Activated CD4-positive, CD25-positive, alpha-beta regulatory T cell treated with anti-CD3 and anti-CD28 coated beads, Interleukin-2, amount 50 U/mL, for 72 hours (primary cell): Measurements from ENCODE around the gene ATP8A2.
"Not testable (repeated sequence)": the region's sequence is repeated elsewhere in the genome, so short reads cannot be mapped to it uniquely, and the experiment has no call there.

Experiments used
- DNase-seq: peaks from one replicate; pipeline ENCODE4 v3.0.0; 2021

ATP8A2 gene

GRCh38 chr13:25466880-25467279, 95.1 kb downstream of the ATP8A2 start:
- DNase-seq, result no peak

- DNase-seq, result no peak
These were observed 96.8 kb downstream of the ATP8A2 start for GRCh38 chr13:25468325-25469168.

GRCh38 chr13:25469169-25469525, 97.4 kb downstream of the ATP8A2 start:
- DNase-seq, result no peak

GRCh38 chr13:25473864-25474263, 102.1 kb downstream of the ATP8A2 start:
- DNase-seq, result no peak

GRCh38 chr13:25478186-25478585, 106.4 kb downstream of the ATP8A2 start:
- DNase-seq, result no peak

GRCh38 chr13:25489238-25489637, 117.5 kb downstream of the ATP8A2 start:
- no peak for DNase-seq

GRCh38 chr13:25490236-25490635, 118.5 kb downstream of the ATP8A2 start:
- no peak for DNase-seq

GRCh38 chr13:25493931-25494640, 122.3 kb downstream of the ATP8A2 start:
- no peak for DNase-seq

GRCh38 chr13:25494698-25495411, 123.1 kb downstream of the ATP8A2 start:
- no peak for DNase-seq

- DNase-seq, result no peak
These were observed 129.5 kb downstream of the ATP8A2 start for GRCh38 chr13:25501231-25501630.

GRCh38 chr13:25502031-25502430, 130.3 kb downstream of the ATP8A2 start:
- no peak for DNase-seq

GRCh38 chr13:25502551-25502950, 130.8 kb downstream of the ATP8A2 start:
- no peak for DNase-seq

- no peak for DNase-seq
These were observed 132.1 kb downstream of the ATP8A2 start for GRCh38 chr13:25503856-25504255.

GRCh38 chr13:25507841-25508240, 136.1 kb downstream of the ATP8A2 start:
- DNase-seq, result no peak

GRCh38 chr13:25513060-25513459, 141.3 kb downstream of the ATP8A2 start:
- DNase-seq, result not testable (repeated sequence)

- DNase-seq, result no peak
These were observed 146.7 kb downstream of the ATP8A2 start for GRCh38 chr13:25518441-25518840.

GRCh38 chr13:25525884-25526283, 154.1 kb downstream of the ATP8A2 start:
- DNase-seq, result no peak

GRCh38 chr13:25528266-25528665, 156.5 kb downstream of the ATP8A2 start:
- DNase-seq, result no peak

- no peak for DNase-seq
These were observed 157.7 kb downstream of the ATP8A2 start for GRCh38 chr13:25529425-25529824.

- DNase-seq, result no peak
These were observed 166.5 kb downstream of the ATP8A2 start for GRCh38 chr13:25538276-25538675.

- no peak for DNase-seq
These were observed 169.8 kb downstream of the ATP8A2 start for GRCh38 chr13:25541434-25542123.

GRCh38 chr13:25548991-25549390, 177.2 kb downstream of the ATP8A2 start:
- not testable (repeated sequence) for DNase-seq

GRCh38 chr13:25561812-25562211, 190.0 kb downstream of the ATP8A2 start:
- no peak for DNase-seq
